HCT116 (cell line): ENCODE results near the gene TOR1AIP2. TPM values are rescaled to one million over a fixed set of nuclear protein-coding genes. Genes with fewer than 3 reads are reported as not detected.

Experiments
- ATAC-seq: fragments of 200-7000 bp; cut with Tn5 transposase; 2 replicates; pipeline ENCODE4 v1.9.1; 2020; ENCODE audit warnings: mild to moderate bottlenecking, moderate library complexity
- BruUV-seq: library from RNA; stranded (reverse); fragments of 400-500 nt; replicated peaks from 2 replicates; lab custom pipeline; 2021; lab: Mats Ljungman, UMichigan
- CTCF ChIA-PET: fragments of 300-600 bp; sonication (Branson Sonifier 250); formaldehyde crosslinking; loops from one replicate; lab custom pipeline; 2021; ENCODE audit warnings: antibody characterized with exemption; lab: Charles Lee
- POLR2A ChIA-PET: fragments of 300-600, 350-600 bp; sonication (Branson Sonifier 250); formaldehyde crosslinking; loops from one replicate; lab custom pipeline; 2021; ENCODE audit warnings: antibody characterized with exemption; lab: Charles Lee
- RAD21 ChIA-PET, 2 experiments: fragments of 300-600 bp; sonication (Branson Sonifier 250); formaldehyde crosslinking; loops; one replicate each; lab custom pipeline; 2023; ENCODE audit warnings: low total read pairs in 2 of 2; ENCODE audit not compliant: uncharacterized antibody in 2 of 2, unreplicated experiment in 2 of 2, low non-redundant PET in 1 of 2; lab: Charles Lee
- DNase-seq: peaks from one replicate; pipeline ENCODE4 v3.0.0-alpha.2; 2010; ENCODE audit warnings: low read depth, low spot score
- H2AFZ ChIP-seq: fragments of 200-600 bp; shearing (Covaris generic), sonication (generic); 2 replicates; pipeline ENCODE4 v1.6.1; 2017; ENCODE audit warnings: low read depth, mixed run types, mixed read lengths, antibody characterized with exemption, low read length; ENCODE audit not compliant: poor library complexity, severe bottlenecking
- H3K27ac ChIP-seq: 2 replicates; pipeline ENCODE4 v1.5.1; 2012; ENCODE audit warnings: low read depth, low read length
- H3K27me3 ChIP-seq: fragments of 200-600 bp; sonication (generic); 2 replicates; pipeline ENCODE4 v1.6.1; 2016; ENCODE audit warnings: mixed run types, low read length, mixed read lengths; ENCODE audit not compliant: insufficient read depth
- H3K36me3 ChIP-seq, 2 experiments: fragments of 200-500 bp in 1 of 2; fragments of 200-600 bp in 1 of 2; sonication (Bioruptor generic) in 1 of 2; sonication (generic) in 1 of 2; 2 replicates each; pipeline versions ENCODE4 v1.5.1 to v1.6.1; 2014 to 2016; ENCODE audit warnings: low read length in 2 of 2, inconsistent platforms in 1 of 2, mixed read lengths in 1 of 2, mixed run types in 1 of 2; ENCODE audit not compliant: insufficient read depth in 2 of 2, control insufficient read depth in 1 of 2
- H3K4me1 ChIP-seq, 2 experiments: fragments of 200-600 bp in 1 of 2; sonication (generic) in 1 of 2; 2 replicates each; pipeline versions ENCODE4 v1.5.1 to v1.6.1; 2012 to 2017; ENCODE audit warnings: low read length in 2 of 2, inconsistent platforms in 1 of 2, mild to moderate bottlenecking in 1 of 2, mixed read lengths in 1 of 2, mixed run types in 1 of 2, moderate library complexity in 1 of 2; ENCODE audit not compliant: insufficient read depth in 2 of 2, control insufficient read depth in 1 of 2
- H3K4me2 ChIP-seq: fragments of 200-600 bp; sonication (generic); 2 replicates; pipeline ENCODE4 v1.6.1; 2017; ENCODE audit warnings: mixed run types, low read length, mixed read lengths
- H3K4me3 ChIP-seq, 2 experiments: fragments of 200-600 bp in 1 of 2; sonication (generic) in 1 of 2; replicated peaks in 1 of 2; 2 replicates each; pipeline ENCODE4 v1.5.1; 2011 to 2016; ENCODE audit warnings: low read length in 2 of 2, control low read depth in 1 of 2, low read depth in 1 of 2, mild to moderate bottlenecking in 1 of 2, mixed read lengths in 1 of 2, mixed run types in 1 of 2
- H3K79me2 ChIP-seq: fragments of 200-600 bp; sonication (generic); 2 replicates; pipeline ENCODE4 v1.6.1; 2017; ENCODE audit warnings: mild to moderate bottlenecking, mixed run types, low read length, moderate library complexity, mixed read lengths; ENCODE audit not compliant: insufficient read depth
- H3K9ac ChIP-seq: fragments of 200-600 bp; sonication (generic); 2 replicates; pipeline ENCODE4 v1.6.1; 2016; ENCODE audit warnings: low read length, mixed read lengths
- H3K9me2 ChIP-seq: fragments of 200-600 bp; sonication (generic), shearing (Covaris generic); 2 replicates; pipeline ENCODE4 v1.6.1; 2017; ENCODE audit warnings: mixed run types, mild to moderate bottlenecking, moderate library complexity; ENCODE audit not compliant: insufficient read depth
- H3K9me3 ChIP-seq, 2 experiments: fragments of 200-500 bp in 1 of 2; fragments of 200-600 bp in 1 of 2; sonication (Bioruptor generic) in 1 of 2; sonication (generic) in 1 of 2; 2 replicates each; pipeline ENCODE4 v1.6.1; 2014 to 2017; ENCODE audit warnings: low read length in 2 of 2, mixed read lengths in 2 of 2, inconsistent platforms in 1 of 2, low read depth in 1 of 2, mild to moderate bottlenecking in 1 of 2, mixed run types in 1 of 2, moderate library complexity in 1 of 2; ENCODE audit not compliant: control insufficient read depth in 1 of 2, insufficient read depth in 1 of 2
- H4K20me1 ChIP-seq: fragments of 200-600 bp; sonication (generic), shearing (Covaris generic); 2 replicates; pipeline ENCODE4 v1.6.1; 2017; ENCODE audit warnings: mixed run types, mild to moderate bottlenecking, moderate library complexity; ENCODE audit not compliant: insufficient read depth
- ATF3 ChIP-seq: IDR thresholded peaks from 2 replicates; pipeline ENCODE4 v1.6.1; 2012
- EZH2phosphoT487 ChIP-seq: fragments of 200-600 bp; IDR thresholded peaks from 2 replicates; pipeline ENCODE4 v1.6.1; 2018; ENCODE audit warnings: antibody characterized with exemption, borderline replicate concordance
- JUND ChIP-seq: IDR thresholded peaks from 2 replicates; pipeline ENCODE4 v1.6.1; 2012
- MAX ChIP-seq: IDR thresholded peaks from 2 replicates; pipeline ENCODE4 v1.6.1; 2012
- POLR2A ChIP-seq: IDR thresholded peaks from 2 replicates; pipeline ENCODE4 v1.7.0; 2011; ENCODE audit warnings: borderline replicate concordance; ENCODE audit not compliant: insufficient read depth, insufficient read length; ENCODE audit errors: extremely low read depth
- RAD21 ChIP-seq: IDR thresholded peaks from 2 replicates; pipeline ENCODE4 v1.6.1; 2012; ENCODE audit warnings: low read depth, mild to moderate bottlenecking
- REST ChIP-seq: IDR thresholded peaks from 2 replicates; pipeline ENCODE4 v1.6.1; 2012; ENCODE audit warnings: low read depth
- SIN3A ChIP-seq: IDR thresholded peaks from 2 replicates; pipeline ENCODE4 v1.6.1; 2012; ENCODE audit warnings: low read depth
- SP1 ChIP-seq: IDR thresholded peaks from 2 replicates; pipeline ENCODE4 v1.6.1; 2012; ENCODE audit warnings: low read depth
- YY1 ChIP-seq: IDR thresholded peaks from 2 replicates; pipeline ENCODE4 v1.6.1; 2011; ENCODE audit warnings: low read length, low read depth, moderate library complexity, mild to moderate bottlenecking; ENCODE audit not compliant: insufficient replicate concordance; ENCODE audit errors: extremely low read depth
- intact Hi-C: fragments of 100-400 bp; cut with micrococcal nuclease; formaldehyde crosslinking; loops from 2 replicates; pipeline ENCODE4 v1.10.0; 2022
- total RNA-seq: library from RNA; stranded (reverse); gene quantifications from one replicate; pipeline ENCODE4 v1.2.1, GENCODE V29; 2021; ENCODE audit not compliant: unreplicated experiment

TOR1AIP2 gene
- total RNA-seq, 1 experiment from 2014 or later: 106 TPM

GRCh38 chr1:179857009-179857408 lies 20.6 kb downstream of the TOR1AIP2 start:
- no peaks in the 10 kb centered on the region for H3K27me3 ChIP-seq
- TF ChIP-seq SIN3A: no peak
- TF ChIP-seq EZH2phosphoT487: no peak
- TF ChIP-seq REST: no peak
- no peak for TF ChIP-seq POLR2A
- no peak for TF ChIP-seq RAD21
- TF ChIP-seq YY1: no peak
- no peak for TF ChIP-seq SP1
- no peak for TF ChIP-seq MAX
- TF ChIP-seq JUND: no peak
- no peak for TF ChIP-seq ATF3
- TF ChIP-seq, all 23 proteins: peak for 0
- POLR2A ChIA-PET: no interaction called here
- Histone ChIP-seq H3K9me2 (no peaks in the 10 kb centered on the region), H3K4me3 (no peak overlapping the region), H3K36me3 (peaks cover 7 to 15% of the 10 kb centered on the region in 2 experiments; a peak in 3 of 4 replicates), H3K9ac (no peak overlapping the region), H2AFZ (no peak overlapping the region), H3K4me2 (no peak overlapping the region), H3K9me3 (no peaks in the 10 kb centered on the region), H3K27ac (no peak overlapping the region), H4K20me1 (peaks cover 6% of the 10 kb centered on the region; the same call in 1 of the 2 replicates), H3K79me2 (peaks cover 24% of the 10 kb centered on the region), H3K4me1 (peaks cover 0 to 7% of the 10 kb centered on the region in 2 experiments; a peak in 2 of 4 replicates)
- intact Hi-C loops: no loop called here
- DNase-seq (no peak), ATAC-seq (no peak)
- CTCF ChIA-PET: no interaction called here
- RAD21 ChIA-PET: no interaction called here
- BruUV-seq: no TSS peak
